ENCODE measurements around the gene AUNIP.
A peak's percentile ranks its signal among the peaks of the same experiment; 100 is the strongest.

The AUNIP gene

GRCh38 chr1:25858906-25859789 is at the start of gene AUNIP:
Gene AUNIP (minus strand): TSS chr1:25859457. CDS start chr1:25859357, 100 bp downstream.
- no peak for DNase-seq

- no peak for DNase-seq
These were observed 49.8 kb upstream of the AUNIP start for GRCh38 chr1:25909040-25909439.

- DNase-seq: no peak
These were observed 48.9 kb upstream of the AUNIP start for GRCh38 chr1:25908161-25908560.

GRCh38 chr1:25907601-25908000 is 48.3 kb upstream of the AUNIP start:
- no peak for DNase-seq

GRCh38 chr1:25906644-25907300 is 47.5 kb upstream of the AUNIP start:
- DNase-seq: peak; percentile 87

GRCh38 chr1:25905680-25906643 is 46.7 kb upstream of the AUNIP start, which contains the start of gene STMN1:
Gene STMN1 (minus strand): TSS chr1:25906419. CDS start chr1:25904676, 1,743 bp downstream.
- DNase-seq: peak; percentile 58

- DNase-seq: peak; percentile 28
These were observed 45.9 kb upstream of the AUNIP start for GRCh38 chr1:25904943-25905679.

- no peak for DNase-seq
These were observed 44.7 kb upstream of the AUNIP start for GRCh38 chr1:25903986-25904385.

- DNase-seq: no peak
These were observed 43.2 kb upstream of the AUNIP start for GRCh38 chr1:25902462-25902861.

- DNase-seq: no peak
These were observed 41.0 kb upstream of the AUNIP start for GRCh38 chr1:25900219-25900618.

GRCh38 chr1:25899792-25900191 is 40.5 kb upstream of the AUNIP start:
- DNase-seq: no peak

GRCh38 chr1:25898223-25899015 is 39.2 kb upstream of the AUNIP start:
- DNase-seq: no peak

- no peak for DNase-seq
These were observed 38.5 kb upstream of the AUNIP start for GRCh38 chr1:25897754-25898153.

- DNase-seq: no peak
These were observed 37.0 kb upstream of the AUNIP start for GRCh38 chr1:25896266-25896665.

GRCh38 chr1:25895365-25895990 is 36.2 kb upstream of the AUNIP start:
- peak; percentile 56 for DNase-seq

GRCh38 chr1:25893116-25893515 is 33.9 kb upstream of the AUNIP start:
- DNase-seq: no peak

- no peak for DNase-seq
These were observed 32.3 kb upstream of the AUNIP start for GRCh38 chr1:25891606-25892005.

- no peak for DNase-seq
These were observed 31.2 kb upstream of the AUNIP start for GRCh38 chr1:25890239-25891034.

- DNase-seq: no peak
These were observed 30.2 kb upstream of the AUNIP start for GRCh38 chr1:25889470-25889869.

- DNase-seq: no peak
These were observed 29.2 kb upstream of the AUNIP start for GRCh38 chr1:25888426-25888987.

All from NCI-H524 treated with DMSO at 0.1 percent for 48 hours (cell line).